ENCODE data around the gene DCUN1D2.

DCUN1D2 gene

GRCh38 chr13:113519556-113519955 is 29.0 kb upstream of the DCUN1D2 start:
- DNase-seq (ENCODE audit: low spot score): no peak

- DNase-seq (ENCODE audit: low spot score): no peak
These were observed 27.7 kb upstream of the DCUN1D2 start for GRCh38 chr13:113518076-113518803.

DNA sequence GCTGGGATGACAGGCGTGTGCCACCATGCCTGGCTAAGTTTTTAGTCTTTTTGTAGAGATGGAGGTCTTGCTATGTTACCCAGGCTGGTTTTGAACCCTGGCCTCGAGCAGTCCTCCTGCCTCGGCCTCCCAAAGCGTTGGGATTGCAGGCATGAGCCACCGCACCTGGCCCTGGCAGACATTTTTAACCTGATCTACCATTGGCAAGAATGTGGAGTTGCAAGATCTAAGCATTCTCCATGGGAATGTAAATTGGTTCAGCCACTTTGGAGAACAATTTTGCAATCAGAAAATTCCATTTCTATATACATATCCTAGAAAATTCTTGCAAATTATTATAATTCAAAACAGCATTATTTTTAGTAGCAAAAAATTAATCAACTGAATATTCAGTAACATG is 24.3 kb upstream of the DCUN1D2 start:
- no peak for DNase-seq (ENCODE audit: low spot score)

DNA sequence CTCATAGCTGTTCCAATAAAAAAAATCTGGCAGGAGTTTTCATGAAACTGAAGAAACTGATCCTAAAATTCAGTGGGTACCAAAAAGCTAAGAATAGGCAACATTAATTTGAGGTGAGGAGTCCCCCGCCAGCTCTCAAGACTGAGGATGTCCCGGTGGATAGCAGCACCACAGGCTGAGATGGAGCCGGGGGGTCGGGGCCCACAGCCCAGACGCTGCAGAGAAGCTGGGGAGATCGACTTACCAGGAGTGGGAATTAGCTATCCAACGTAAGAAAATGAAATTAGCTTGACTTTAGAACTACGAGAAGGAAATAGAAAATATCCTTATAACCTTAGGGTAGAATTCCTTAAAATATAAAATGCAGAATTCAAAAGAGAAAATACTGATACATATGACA is 23.2 kb upstream of the DCUN1D2 start:
- no peak for DNase-seq (ENCODE audit: low spot score)

- DNase-seq (ENCODE audit: low spot score): no peak
These were observed 20.9 kb upstream of the DCUN1D2 start for GRCh38 chr13:113511361-113511760.

GRCh38 chr13:113510871-113511270 is 20.4 kb upstream of the DCUN1D2 start:
- no peak for DNase-seq (ENCODE audit: low spot score)

GRCh38 chr13:113509989-113510388 is 19.5 kb upstream of the DCUN1D2 start:
- no peak for DNase-seq (ENCODE audit: low spot score)

- no peak for DNase-seq (ENCODE audit: low spot score)
These were observed 18.2 kb upstream of the DCUN1D2 start for GRCh38 chr13:113508521-113509254.

- no peak for DNase-seq (ENCODE audit: low spot score)
These were observed 17.2 kb upstream of the DCUN1D2 start for GRCh38 chr13:113507505-113508345.

DNA sequence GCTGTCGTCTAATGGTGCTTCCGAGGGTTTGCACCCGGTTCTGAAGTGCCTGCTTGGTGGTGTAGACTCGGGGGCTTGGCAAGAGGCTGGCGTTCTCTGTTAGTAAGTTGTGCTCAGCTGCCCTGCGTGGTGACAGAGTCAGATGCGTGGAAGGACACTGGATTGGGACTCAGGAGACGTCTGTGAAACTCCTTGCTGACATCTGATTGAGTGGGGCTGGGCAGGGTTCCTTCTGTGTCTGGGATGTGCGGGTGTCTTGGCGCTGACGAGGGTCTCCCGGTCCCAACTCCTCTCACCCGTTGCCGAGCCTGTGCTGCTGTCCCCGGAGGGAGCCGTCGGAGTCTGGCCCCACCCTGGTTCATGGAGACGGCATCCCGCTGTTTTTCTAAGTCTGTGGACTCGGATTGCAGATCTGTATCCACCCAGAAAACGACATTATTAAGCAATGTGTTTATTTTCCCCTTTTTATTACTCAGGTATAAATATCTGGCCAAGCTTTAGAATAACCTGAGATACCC is 16.4 kb upstream of the DCUN1D2 start:
- DNase-seq (ENCODE audit: low spot score): no peak

- DNase-seq (ENCODE audit: low spot score): no peak
These were observed 15.6 kb upstream of the DCUN1D2 start for GRCh38 chr13:113506025-113506685.

GRCh38 chr13:113502686-113503085 is 12.2 kb upstream of the DCUN1D2 start:
- no peak for DNase-seq (ENCODE audit: low spot score)

DNA sequence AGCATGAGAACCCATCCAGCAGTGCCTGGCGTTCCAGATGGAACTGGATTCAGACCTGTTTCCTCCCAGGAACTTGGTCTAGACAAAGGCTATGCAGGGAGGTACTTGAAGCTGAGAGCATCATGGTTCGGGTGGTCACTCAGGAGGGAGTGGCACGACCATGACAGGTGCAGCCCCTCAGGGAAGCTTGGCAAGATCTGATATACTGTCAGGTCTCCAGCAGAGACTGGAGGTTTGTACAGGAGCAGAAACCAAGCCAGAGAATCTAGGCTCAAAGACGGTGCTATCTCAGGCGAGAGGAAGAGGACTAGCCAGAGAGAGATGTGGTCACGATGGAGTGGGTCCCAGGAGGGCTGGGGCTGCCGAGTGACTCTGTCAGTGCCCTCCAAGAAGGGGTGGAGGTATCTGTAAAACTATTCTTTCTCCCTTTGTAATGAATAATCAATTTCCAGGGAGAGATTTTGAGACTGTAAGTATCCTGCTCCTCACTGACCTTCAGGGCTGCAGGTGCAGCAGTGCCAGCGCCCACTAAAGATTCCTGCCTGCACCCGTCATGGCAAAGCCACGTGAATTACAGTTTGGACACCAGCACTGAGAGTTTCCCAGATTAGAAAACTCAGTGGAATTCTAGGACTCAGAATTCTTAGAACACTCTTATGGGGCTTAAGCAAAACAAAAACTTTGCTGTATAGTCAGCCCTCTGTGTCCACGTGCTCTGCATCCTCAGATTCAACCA is 10.2 kb upstream of the DCUN1D2 start:
- DNase-seq (ENCODE audit: low spot score): no peak

- no peak for DNase-seq (ENCODE audit: low spot score)
These were observed 9.4 kb upstream of the DCUN1D2 start for GRCh38 chr13:113499936-113500335.

- no peak for DNase-seq (ENCODE audit: low spot score)
These were observed 8.4 kb upstream of the DCUN1D2 start for GRCh38 chr13:113498905-113499304.

GRCh38 chr13:113497217-113497616 is 6.7 kb upstream of the DCUN1D2 start:
- no peak for DNase-seq (ENCODE audit: low spot score)

- no peak for DNase-seq (ENCODE audit: low spot score)
These were observed 5.1 kb upstream of the DCUN1D2 start for GRCh38 chr13:113495494-113496210.

DNA sequence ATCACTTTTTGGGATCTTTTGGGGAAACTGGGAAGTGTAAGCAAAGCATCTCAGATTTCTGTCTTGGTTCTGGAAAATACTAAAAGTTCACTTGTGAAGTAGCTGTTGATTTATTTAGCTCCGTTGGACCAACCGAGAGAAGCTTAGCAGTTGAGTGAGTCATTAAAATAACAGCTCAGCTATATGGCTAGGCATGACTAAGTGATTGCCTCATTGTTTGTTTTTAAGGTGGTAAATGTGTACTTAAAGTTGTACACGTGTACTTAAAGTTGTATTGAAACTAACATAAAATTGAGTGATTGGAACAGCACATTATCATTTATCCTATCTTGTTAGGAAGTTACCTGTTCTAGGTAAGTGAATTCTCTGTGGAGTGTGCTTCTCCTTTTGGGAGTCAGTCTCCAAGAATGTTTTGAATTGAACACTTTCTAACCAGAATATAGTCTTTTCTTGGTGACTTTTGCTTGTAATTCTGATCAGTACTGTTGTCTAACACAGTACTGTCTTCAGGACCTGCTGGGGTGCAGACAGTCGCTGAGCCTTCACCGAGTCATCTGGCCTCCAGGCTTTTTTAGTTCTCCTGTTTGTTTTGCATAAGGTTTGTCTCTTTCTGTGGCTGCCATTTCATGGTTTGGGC is 2.9 kb upstream of the DCUN1D2 start:
- peak; percentile 82 for DNase-seq (ENCODE audit: low spot score)

GRCh38 chr13:113491982-113492381 is 1.5 kb upstream of the DCUN1D2 start:
- no peak for DNase-seq (ENCODE audit: low spot score)

- DNase-seq (ENCODE audit: low spot score): peak; percentile 40
These were observed 940 bp upstream of the DCUN1D2 start for GRCh38 chr13:113491418-113491883.

All from HuH-7 (cell line).